Left ventricle myocardium inferior (tissue), 1 donor: ENCODE results near the gene CGB5. TPM values are rescaled to one million over a fixed set of nuclear protein-coding genes. Genes with fewer than 3 reads are reported as not detected.
"Not testable (repeated sequence)": the region's sequence is repeated elsewhere in the genome, so short reads cannot be mapped to it uniquely, and the experiment has no call there.

Experiments
- DNase-seq: peaks from one replicate; pipeline ENCODE4 v3.0.0-alpha.2; 2020
- H3K27ac ChIP-seq: fragments of 200-600 bp; replicated peaks from 2 replicates; pipeline ENCODE4 v1.8.0; 2021
- H3K27me3 ChIP-seq: fragments of 200-600 bp; 2 replicates; pipeline ENCODE4 v1.8.0; 2021; ENCODE audit warnings: low read depth
- H3K36me3 ChIP-seq: fragments of 200-600 bp; 2 replicates; pipeline ENCODE4 v1.8.0; 2021
- H3K4me1 ChIP-seq: fragments of 200-600 bp; 2 replicates; pipeline ENCODE4 v1.8.0; 2021
- H3K4me3 ChIP-seq: fragments of 200-600 bp; 2 replicates; pipeline ENCODE4 v1.8.0; 2021; ENCODE audit warnings: mild to moderate bottlenecking, moderate library complexity
- H3K9me3 ChIP-seq: fragments of 200-600 bp; replicated peaks from 2 replicates; pipeline ENCODE4 v1.8.0; 2021
- intact Hi-C: fragments of 100-400 bp; cut with micrococcal nuclease; formaldehyde crosslinking; loops from one replicate; pipeline ENCODE4 v1.11.0; 2022
- long read RNA-seq: library from polyadenylated mRNA; unstranded; transcript quantifications from one replicate; pipeline ENCODE4 v2.0.0, GENCODE V29; 2021
- total RNA-seq: library from RNA; stranded (reverse); fragmentation: NEBNext Ultra II Directional; extraction: Animal tissue kit (Norgen Biotek cat#: 25700); gene quantifications from one replicate; pipeline ENCODE4 v1.2.1, GENCODE V29; 2021
- TF ChIP-seq, protein P1 (sequence below): fragments of 200-600 bp; IDR thresholded peaks from 2 replicates; pipeline ENCODE4 v1.8.0; 2021; ENCODE audit warnings: antibody characterized with exemption, mild to moderate bottlenecking, borderline replicate concordance
- donor health status: DM: no; HTN: yes; CAD: no; lungs with severe emphysema.

CGB5 gene
- not detected for total RNA-seq
- long read RNA-seq = 0 reads

DNA sequence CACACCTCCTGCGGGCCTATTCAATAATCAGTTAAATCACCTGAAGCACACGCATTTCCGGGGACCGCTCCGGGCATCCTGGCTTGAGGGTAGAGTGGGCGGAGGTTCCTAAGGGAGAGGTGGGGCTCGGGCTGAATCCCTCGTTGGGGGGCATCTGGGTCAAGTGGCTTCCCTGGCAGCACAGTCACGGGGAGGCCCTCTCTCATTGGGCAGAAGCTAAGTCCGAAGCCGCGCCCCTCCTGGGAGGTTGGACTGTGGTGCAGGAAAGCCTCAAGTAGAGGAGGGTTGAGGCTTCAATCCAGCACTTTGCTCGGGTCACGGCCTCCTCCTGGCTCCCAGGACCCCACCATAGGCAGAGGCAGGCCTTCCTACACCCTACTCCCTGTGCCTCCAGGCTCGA is at the start of gene CGB5:
TSS of gene CGB5 (plus strand) at position 301 of the 400 bp plus-strand sequence. CDS start 362 bp downstream, outside the sequence.
- intact Hi-C loops, H3K4me1 ChIP-seq, H3K27ac ChIP-seq: not testable (repeated sequence)

DNA sequence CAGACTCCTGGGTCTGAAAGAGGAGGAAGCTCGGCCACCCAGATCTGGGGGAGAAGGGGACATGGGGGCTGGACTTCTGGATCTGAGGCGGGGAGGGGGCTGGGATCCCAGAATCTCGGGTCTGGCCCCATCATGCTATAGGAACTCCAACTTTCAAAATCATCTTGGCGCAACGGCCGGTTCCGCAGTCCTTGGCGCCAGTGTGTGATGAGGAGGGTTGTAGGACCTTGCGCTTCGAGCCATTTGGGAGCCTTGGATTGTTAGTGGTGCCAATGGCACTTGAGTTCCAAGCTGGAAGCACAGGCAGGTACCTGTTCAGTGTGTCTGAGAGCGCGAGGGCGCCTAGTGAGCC is 49.6 kb upstream of the CGB5 start:
- intact Hi-C loops = no loop called here
- Histone ChIP-seq H3K4me3 (peak overlapping the region; percentile 72), H3K27ac (peak overlapping the region; percentile 91), H3K9me3 (no peaks in the 10 kb centered on the region), H3K27me3 (no peaks in the 10 kb centered on the region), H3K4me1 (peaks cover 57% of the 10 kb centered on the region), H3K36me3 (peaks cover 4% of the 10 kb centered on the region)
- DNase-seq = no peak
- TF ChIP-seq, protein P1, sequence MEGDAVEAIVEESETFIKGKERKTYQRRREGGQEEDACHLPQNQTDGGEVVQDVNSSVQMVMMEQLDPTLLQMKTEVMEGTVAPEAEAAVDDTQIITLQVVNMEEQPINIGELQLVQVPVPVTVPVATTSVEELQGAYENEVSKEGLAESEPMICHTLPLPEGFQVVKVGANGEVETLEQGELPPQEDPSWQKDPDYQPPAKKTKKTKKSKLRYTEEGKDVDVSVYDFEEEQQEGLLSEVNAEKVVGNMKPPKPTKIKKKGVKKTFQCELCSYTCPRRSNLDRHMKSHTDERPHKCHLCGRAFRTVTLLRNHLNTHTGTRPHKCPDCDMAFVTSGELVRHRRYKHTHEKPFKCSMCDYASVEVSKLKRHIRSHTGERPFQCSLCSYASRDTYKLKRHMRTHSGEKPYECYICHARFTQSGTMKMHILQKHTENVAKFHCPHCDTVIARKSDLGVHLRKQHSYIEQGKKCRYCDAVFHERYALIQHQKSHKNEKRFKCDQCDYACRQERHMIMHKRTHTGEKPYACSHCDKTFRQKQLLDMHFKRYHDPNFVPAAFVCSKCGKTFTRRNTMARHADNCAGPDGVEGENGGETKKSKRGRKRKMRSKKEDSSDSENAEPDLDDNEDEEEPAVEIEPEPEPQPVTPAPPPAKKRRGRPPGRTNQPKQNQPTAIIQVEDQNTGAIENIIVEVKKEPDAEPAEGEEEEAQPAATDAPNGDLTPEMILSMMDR = no peak

More for the DNA sequence above, at the start of gene CGB5:
- H3K36me3 ChIP-seq, H3K9me3 ChIP-seq, H3K27me3 ChIP-seq, DNase-seq, H3K4me3 ChIP-seq: not testable (repeated sequence)

DNA sequence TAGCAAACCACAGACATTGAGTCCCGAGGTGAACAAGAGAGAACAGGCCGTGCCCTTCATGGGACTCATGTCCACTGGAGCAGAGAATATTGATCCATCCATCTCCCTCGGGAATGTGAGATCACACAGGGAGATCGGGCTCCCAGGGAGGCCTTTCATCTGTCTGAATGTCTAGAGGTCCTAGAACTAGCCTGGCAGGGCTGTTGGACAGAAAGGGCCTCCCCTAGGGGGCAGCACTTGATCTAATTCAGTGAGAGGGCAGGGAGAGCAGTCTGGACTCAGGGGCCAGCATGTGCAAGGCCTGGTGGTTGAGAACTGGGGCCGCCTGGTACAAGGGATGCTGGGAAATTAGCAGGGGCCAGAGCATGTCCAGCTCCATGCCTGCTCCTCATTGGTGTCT is 45.7 kb upstream of the CGB5 start:
- Histone ChIP-seq H3K4me3 (no peak overlapping the region), H3K36me3 (peaks cover 14% of the 10 kb centered on the region), H3K9me3 (no peaks in the 10 kb centered on the region), H3K4me1 (peaks cover 17% of the 10 kb centered on the region), H3K27ac (no peak overlapping the region), H3K27me3 (no peaks in the 10 kb centered on the region)
- no peak for DNase-seq
- TF ChIP-seq, protein P1 = peak; percentile 51
- intact Hi-C loops = no loop called here

DNA sequence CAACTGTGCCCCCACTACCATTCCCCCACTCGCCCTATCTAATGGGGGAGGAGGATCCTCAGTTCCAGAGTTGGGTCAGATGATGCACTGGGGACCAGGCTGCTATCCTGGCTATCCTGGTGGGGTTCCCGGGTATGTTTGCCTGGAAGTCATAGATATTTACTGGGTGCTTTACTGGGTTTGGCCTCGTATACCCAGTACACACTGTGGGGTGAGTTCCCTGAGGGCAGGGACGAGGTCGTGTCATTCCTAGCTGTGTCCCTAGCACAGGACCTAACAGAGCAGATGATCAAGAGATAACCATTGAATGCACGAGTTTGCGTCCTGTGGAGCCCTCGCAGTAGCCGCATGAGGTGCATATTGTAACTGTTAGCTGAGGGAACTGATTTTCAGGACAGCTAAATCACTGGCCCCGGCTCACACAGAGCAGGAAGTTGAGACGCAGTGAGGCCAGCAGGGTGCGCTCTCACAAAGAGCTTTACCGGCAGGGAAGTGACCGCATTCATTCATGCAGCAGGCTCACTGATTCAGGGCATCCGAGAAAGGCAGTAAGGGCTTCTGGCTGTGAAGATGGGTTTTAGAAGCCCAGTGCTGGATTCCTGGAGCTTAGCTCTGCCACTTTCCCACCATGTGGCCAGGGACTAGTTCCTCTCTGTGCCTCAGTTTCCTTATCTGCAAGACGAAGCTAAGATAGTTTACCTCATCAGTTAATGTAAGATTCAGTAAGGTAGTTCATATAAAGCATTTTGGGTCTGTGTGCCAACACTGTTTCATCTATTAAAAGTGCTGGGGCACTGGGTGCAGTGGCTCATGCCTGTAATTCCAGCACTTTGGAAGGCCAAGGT is 43.9 kb upstream of the CGB5 start:
- Histone ChIP-seq H3K9me3 (no peaks in the 10 kb centered on the region), H3K27me3 (no peaks in the 10 kb centered on the region), H3K27ac (no peak overlapping the region), H3K4me1 (peaks cover 6% of the 10 kb centered on the region), H3K36me3 (peaks cover 32% of the 10 kb centered on the region), H3K4me3 (no peak overlapping the region)
- DNase-seq = peak; percentile 38
- TF ChIP-seq, protein P1 = peak; percentile 69
- intact Hi-C loops = no loop called here

DNA sequence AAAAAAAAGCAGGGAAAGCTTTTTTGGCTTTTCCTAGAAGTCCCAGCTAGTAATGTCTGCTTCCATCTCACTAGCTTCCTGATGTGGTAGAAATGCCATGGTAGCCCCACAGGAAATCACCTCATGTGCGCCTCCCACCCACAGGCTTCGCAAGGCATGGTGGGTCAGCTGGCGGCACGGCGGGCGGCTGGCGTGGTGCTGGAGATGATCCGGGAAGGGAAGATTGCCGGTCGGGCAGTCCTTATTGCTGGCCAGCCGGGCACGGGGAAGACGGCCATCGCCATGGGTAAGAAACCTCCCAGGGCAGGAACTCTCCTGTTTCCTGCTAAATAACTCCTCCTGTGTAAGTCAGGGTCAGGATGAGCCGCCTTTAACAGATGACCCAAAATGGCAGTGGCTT is 39.5 kb upstream of the CGB5 start:
- intact Hi-C loops = no loop called here
- no peak for DNase-seq
- H3K27me3 ChIP-seq = no peaks in the 10 kb centered on the region
- H3K9me3 ChIP-seq = no peaks in the 10 kb centered on the region
- H3K36me3 ChIP-seq = peaks cover 74% of the 10 kb centered on the region
- H3K4me3 ChIP-seq = no peak overlapping the region
- no peak overlapping the region for H3K27ac ChIP-seq
- H3K4me1 ChIP-seq = no peaks in the 10 kb centered on the region
- TF ChIP-seq, protein P1 = no peak

DNA sequence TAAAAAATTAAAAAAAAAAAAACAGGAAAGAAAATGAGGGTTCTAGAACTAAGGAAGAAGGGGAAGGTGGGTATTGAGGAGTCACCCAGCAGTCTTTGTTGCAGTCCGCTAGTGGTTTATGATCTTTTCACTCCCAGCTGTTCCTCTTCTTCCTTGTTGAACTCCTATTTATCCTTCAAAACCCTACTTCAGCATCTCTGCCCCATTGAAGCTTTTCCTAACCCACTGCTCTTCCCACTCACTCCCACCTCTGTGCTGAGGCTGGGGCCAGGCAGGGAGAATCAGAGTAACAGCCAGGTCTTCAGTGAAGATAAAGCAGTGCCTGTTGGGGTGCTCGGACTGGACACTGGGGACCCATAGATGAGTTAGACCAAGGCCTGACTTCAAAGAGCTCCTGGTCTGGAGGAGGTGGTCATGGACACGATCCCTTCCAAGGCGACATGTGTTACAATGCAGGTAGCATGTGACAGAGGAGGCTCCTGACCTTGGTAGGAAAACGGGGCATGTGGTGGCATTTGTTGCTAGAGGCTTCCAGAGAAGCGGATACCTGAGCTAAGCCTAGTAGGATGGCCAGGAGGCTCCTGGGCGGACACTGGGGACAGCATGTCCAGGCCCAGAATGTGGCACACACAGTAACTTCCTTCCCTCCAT is 38.6 kb upstream of the CGB5 start:
- Histone ChIP-seq H3K4me3 (no peak overlapping the region), H3K9me3 (no peaks in the 10 kb centered on the region), H3K4me1 (no peaks in the 10 kb centered on the region), H3K27ac (no peak overlapping the region), H3K36me3 (peaks cover 83% of the 10 kb centered on the region), H3K27me3 (no peaks in the 10 kb centered on the region)
- DNase-seq = no peak
- intact Hi-C loops = no loop called here
- TF ChIP-seq, protein P1 = no peak
